GM18498 (cell line): Measurements from ENCODE around the gene RPS10.

Source experiments
- ATAC-seq: cut with Tn5 transposase; IDR thresholded peaks from one replicate; pipeline ENCODE4 v1.9.1; 2021; ENCODE audit warnings: mild to moderate bottlenecking, moderate library complexity; ENCODE audit not compliant: unreplicated experiment

The RPS10 gene

GRCh38 chr6:34425498-34426410 is at the start of gene RPS10:
Gene RPS10, minus strand, starts transcription at chr6:34426069. Its CDS starts 848 bp downstream, at chr6:34425221.
- ATAC-seq = peak; percentile 86

GRCh38 chr6:34475238-34475682 is 49.4 kb upstream of the RPS10 start:
- no peak for ATAC-seq

DNA sequence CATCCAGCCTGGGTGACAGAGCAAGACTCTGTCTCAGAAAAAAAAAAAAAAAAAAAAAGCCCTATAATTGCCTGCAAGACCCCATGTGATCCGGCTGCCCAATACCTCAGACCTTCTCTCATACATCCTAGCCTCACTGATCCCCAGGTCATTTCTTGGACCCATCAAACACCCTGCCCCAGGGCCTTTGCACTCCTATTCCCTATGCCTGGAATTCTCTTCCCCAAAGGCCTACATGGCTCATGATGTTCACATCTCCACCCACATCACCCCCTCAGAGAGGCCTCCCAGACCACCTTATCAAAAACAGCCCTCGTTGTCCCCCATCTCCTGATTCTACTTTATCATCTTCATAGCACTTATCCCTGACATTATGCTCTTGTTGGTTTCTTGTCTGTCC is 48.9 kb upstream of the RPS10 start:
- ATAC-seq = no peak

- ATAC-seq = no peak
Observed at GRCh38 chr6:34473967-34474366, 48.1 kb upstream of the RPS10 start.

GRCh38 chr6:34472425-34472824 is 46.6 kb upstream of the RPS10 start:
- ATAC-seq = no peak

DNA sequence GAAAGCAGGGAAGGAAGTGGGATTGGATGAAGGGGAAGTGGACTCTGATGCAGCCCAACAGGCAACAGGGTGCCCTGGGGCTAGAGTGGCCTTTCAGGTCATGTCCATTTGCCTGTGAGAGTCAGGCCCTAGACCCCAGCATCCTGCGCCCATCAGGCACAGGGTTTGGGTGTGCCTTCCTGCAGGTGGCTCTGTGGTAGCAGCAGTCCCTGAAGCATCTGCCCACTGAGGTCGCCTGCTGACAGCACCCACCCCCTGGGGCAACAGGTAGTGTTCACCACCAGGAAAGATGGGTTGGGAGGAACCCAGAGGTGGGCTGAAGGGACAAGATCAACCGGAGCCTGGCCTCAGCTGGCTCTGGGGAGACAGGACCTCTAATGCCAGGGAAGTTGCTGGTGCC is 43.6 kb upstream of the RPS10 start:
- ATAC-seq = no peak

DNA sequence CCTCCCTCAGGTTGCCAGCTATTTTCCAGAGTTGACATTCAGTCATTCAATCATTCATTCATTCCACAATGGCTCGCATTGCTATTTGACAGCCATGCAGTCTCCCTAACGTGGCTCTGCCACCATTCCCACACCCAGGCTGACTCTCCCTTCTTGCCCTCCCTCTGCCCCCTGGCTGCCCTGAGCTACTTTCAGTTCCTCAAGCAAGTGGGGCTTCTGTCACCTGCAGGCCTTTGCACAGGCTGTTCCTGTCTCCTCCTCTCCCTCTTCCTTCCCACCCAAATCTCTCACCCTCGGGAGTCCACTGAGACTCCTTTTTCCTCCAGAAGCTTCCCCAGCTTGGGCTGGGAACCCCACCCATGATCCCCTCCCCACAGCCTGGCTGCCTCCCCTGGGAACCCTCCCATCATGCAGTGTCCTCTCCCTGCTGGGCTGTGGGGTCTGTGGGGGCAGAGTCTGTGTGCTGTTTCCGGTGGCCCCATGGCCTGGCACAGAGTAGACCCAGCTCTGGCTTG is 42.6 kb upstream of the RPS10 start:
- peak; percentile 72 for ATAC-seq

GRCh38 chr6:34466242-34467185 is 40.6 kb upstream of the RPS10 start:
- ATAC-seq = no peak

DNA sequence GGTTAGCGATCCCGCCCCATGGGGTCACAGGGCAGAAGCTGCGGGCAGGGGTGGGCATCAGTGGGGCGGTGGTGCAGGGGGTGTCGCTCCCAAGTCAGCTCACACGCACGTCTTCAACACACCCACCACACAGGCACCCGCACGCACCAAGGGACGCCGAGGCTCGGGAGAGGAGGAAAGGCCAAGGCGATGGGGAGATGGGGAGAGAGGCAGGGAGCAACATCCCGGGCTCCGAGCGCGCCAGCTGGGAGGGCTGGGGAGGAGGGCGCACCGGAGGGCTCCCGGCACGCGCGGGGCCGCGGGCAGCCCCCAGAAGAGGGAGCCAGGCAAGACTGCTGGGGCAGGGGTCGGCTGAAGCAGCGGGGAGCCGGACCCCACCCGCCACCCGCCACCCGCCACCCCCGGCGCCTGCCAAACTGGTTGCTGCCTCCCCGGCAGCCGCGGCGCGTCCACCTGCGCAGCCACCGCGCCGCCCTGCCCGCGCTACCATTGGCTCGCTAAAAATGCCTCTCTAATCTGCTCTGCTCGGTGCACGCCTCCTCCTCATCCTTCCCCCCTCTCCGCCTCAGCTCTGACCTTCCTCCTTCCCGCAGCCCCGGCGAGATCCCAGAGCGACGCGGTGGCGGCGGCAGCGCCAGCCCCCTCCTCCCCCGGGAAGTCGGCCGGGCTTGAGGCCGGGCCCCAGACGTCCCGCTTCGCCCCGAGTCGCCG is 39.8 kb upstream of the RPS10 start, which contains the start of gene PACSIN1:
Gene PACSIN1 (plus strand): TSS at position 546 of the 711 bp plus-strand sequence. CDS start 60,230 bp downstream, outside the sequence.
- ATAC-seq = no peak

DNA sequence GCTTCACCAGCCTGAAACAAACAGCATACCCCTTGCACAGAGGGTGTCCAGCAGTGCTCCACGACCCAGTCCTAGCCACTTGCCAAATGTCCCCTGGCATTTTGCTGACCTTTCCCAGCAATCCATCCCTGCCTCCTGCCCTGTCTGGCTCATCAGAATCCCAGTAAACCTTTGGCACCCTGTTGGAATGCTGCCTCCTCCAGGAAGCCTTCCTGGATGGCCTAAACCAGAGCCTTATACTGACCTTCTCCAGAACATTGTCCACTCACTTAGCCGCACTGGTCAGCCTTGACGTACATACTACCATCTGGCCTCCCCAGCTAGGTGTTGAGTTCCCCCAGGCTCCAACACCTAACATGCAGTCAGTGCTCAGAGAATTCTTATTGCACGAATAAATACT is 38.0 kb upstream of the RPS10 start:
- no peak for ATAC-seq

DNA sequence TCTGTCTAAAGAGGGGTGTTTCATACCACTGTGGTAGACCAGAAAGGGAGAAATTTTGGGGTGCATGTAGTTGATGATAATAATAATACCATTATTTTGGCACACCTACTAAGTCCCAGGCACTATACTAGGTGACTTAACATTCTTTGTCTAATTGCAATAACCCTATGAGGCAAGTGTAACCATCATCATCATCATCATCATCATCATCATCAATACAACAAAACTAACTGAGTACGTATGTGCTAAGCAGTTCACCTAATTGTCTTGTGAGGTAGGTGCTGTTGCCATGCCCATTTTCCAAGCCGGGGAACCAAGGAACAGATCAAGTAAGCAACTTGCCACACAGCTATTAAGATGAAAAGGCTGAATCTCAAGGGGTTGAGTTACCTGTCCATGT is 37.4 kb upstream of the RPS10 start:
- no peak for ATAC-seq

DNA sequence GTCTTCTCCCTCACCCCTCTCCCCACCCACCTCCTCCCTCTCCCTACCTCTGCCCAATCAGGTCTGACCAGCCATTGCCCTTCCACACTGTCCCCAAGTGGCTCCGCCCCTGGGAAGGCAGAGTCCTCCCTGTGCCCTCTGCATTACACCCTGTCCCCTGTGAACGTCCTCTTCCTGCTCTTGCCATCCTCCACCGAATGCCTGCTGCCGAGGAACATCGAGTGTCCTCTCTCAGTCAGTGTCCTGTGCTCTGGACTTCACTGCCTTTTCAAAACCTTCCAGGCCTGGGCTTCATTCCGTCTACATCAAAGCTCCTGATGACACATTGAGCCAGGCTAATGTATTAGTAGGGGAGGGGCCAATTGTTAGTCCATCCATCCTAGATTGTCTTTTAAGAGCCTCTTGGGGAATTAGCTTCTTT is 36.7 kb upstream of the RPS10 start:
- no peak for ATAC-seq

GRCh38 chr6:34462010-34462409 is 36.1 kb upstream of the RPS10 start:
- ATAC-seq = no peak

DNA sequence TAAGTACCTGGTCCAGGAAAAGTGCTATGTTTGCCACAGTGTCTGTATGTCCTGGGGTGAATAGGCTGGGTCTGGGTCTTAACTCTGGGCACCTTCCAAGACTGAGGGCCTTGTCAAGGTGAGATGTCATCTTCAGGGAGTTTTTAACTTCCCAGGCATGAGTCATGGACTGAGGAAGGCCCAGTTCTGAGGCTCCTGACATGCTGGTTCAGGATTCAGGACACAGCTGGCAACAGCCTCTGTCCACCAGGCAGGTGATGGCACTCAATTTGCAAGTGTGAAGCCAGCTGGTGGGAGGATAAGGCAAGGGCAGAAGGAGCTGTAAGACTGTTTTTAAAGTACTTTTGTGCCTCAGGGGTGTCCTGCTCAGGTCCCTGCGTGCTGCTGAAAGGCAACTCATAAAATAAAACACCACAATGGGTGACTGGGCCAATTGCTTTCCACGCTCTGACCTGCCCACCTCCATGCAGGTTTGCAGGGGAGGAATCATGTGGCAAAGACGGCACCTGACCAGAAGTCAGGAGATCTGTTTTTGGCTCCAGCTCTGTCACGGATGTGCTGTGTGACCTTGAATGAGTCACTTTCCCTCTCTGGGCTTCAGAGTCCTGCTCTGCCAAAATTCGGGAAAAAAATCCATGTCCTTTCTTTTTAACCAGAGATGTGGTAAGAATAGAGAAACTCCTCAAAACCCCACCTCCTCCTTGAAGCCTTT is 35.1 kb upstream of the RPS10 start:
- no peak for ATAC-seq

- ATAC-seq = no peak
Observed at GRCh38 chr6:34459899-34460593, 34.2 kb upstream of the RPS10 start.

DNA sequence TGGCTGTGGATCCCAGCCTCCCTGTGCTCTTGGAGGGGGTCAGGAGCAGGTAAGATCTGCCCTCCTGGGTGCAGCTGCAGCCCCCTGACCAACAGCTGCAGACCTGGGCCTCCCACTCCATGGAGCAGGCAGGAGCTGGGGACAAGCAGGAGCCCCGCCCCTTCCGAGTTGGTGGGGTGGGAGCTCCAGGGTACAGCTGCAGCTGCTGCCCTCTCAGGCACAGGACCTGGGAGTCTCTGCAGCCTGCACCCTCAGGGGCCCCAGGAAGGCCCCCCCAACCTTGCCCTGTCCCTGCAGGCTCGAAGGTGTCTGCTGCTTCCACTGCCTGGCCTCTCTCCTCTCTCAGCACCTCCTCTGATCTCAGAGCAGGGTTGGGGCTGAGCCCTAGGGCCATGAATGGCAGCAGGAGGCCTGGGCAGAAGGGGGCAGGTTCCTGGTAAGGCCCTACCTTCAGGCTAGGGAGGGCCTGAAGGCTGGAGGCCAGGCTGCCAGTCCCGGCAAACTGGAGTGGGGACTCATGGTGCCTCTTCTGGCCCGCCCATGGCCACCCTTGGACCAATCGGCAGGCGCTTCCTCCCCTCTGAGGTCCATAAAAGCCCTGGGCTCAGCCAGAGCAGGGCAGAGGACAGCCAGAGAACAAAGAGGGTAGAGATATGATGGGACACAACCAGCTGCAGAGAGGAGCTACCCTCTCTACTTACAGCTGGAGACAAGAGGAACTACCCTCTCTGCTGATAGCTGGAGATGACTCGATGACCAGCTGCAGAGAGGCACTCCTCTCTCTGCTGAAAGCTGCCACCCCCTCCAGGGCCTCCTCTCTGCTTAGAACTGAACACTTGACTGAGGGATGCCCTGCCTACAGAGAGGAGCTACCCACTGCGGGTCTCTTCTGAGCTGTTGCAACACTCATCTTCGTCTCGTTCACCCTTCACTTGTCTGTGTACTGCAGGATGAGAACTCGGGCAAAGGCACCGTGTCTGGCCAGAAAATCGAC is 32.2 kb upstream of the RPS10 start:
- ATAC-seq = no peak

DNA sequence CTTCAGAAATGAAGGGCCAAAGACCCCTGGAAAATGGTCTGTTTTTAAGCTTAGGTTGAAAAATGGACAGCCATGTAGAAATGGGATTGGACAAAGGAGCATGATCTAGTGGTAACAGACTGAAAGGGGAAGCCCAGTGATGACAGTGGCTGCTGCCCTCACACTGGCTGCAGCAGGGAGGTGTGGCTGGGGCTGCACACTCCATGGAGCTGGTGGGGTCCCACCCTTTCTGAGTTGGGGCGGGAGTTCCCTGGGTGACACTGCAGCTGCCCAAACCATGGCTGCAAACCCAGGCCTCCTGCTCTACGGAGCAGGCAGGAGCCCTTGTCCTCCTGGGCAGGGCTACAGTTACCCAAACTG is 31.5 kb upstream of the RPS10 start:
- ATAC-seq = no peak

GRCh38 chr6:34455831-34456230 is 30.0 kb upstream of the RPS10 start:
- ATAC-seq = no peak
